ENCODE data around the gene LASP1.
A peak's percentile ranks its signal among the peaks of the same experiment; 100 is the strongest.

Gene LASP1

DNA sequence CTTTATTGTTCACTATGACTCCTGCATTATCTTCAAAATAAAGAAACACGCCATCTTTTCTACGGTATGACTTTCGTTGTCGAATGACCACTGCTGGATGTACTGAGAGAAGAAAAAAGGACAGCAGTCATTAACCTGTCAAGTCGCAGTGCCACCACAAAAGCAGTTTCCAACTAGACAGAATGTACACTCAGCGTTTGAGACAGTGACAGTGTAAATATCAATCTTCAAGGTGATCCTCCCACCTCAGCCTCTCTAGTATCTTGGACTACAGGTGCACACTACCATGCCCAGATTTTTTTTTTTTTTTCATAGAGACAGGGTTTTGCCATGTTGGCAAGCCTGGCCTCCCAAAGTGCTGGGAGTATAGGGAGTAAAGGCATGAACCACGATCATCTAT lies 19.5 kb upstream of the LASP1 start:
- ATAC-seq (ENCODE audit: insufficient read depth, low read depth): no peak
- peaks cover 41% of the 10 kb centered on the region for H3K4me1 ChIP-seq (ENCODE audit: insufficient read depth, low read length)
- H3K79me2 ChIP-seq (ENCODE audit: insufficient read depth, low read length): peaks cover 42% of the 10 kb centered on the region
- peak overlapping the region; percentile 86; the same call in 1 of the 2 replicates for H3K4me2 ChIP-seq (ENCODE audit: insufficient read depth, low read length)
- no peaks in the 10 kb centered on the region for H3K27me3 ChIP-seq (ENCODE audit: insufficient read depth, low read length, poor library complexity)
- H3K9ac ChIP-seq (ENCODE audit: low read depth, low read length): no peak overlapping the region; the same call in 1 of the 2 replicates
- no peak overlapping the region for H3K27ac ChIP-seq (ENCODE audit: low read length)
- peaks cover 62% of the 10 kb centered on the region for H3K36me3 ChIP-seq (ENCODE audit: insufficient read depth, low read length)
- no peak overlapping the region for H2AFZ ChIP-seq (ENCODE audit: low read depth, low read length)
- TF ChIP-seq, protein P1, sequence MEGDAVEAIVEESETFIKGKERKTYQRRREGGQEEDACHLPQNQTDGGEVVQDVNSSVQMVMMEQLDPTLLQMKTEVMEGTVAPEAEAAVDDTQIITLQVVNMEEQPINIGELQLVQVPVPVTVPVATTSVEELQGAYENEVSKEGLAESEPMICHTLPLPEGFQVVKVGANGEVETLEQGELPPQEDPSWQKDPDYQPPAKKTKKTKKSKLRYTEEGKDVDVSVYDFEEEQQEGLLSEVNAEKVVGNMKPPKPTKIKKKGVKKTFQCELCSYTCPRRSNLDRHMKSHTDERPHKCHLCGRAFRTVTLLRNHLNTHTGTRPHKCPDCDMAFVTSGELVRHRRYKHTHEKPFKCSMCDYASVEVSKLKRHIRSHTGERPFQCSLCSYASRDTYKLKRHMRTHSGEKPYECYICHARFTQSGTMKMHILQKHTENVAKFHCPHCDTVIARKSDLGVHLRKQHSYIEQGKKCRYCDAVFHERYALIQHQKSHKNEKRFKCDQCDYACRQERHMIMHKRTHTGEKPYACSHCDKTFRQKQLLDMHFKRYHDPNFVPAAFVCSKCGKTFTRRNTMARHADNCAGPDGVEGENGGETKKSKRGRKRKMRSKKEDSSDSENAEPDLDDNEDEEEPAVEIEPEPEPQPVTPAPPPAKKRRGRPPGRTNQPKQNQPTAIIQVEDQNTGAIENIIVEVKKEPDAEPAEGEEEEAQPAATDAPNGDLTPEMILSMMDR (IDR thresholded peaks at IDR 0.05; ENCODE audit: borderline replicate concordance, extremely low read depth, low read length, poor library complexity, severe bottlenecking): no peak
- TF ChIP-seq EZH2 (IDR thresholded peaks at IDR 0.05; ENCODE audit: borderline replicate concordance, low read depth, low read length, severe bottlenecking): no peak
- no peaks in the 10 kb centered on the region for H3K9me3 ChIP-seq (ENCODE audit: insufficient read depth, low read length, severe bottlenecking)
- no peak overlapping the region for H3K4me3 ChIP-seq (ENCODE audit: low read depth in 1 of 2, low read length in 2 of 2)
- DNase-seq: no peak
- peaks cover 52% of the 10 kb centered on the region for H4K20me1 ChIP-seq (ENCODE audit: insufficient read depth, low read length)

DNA sequence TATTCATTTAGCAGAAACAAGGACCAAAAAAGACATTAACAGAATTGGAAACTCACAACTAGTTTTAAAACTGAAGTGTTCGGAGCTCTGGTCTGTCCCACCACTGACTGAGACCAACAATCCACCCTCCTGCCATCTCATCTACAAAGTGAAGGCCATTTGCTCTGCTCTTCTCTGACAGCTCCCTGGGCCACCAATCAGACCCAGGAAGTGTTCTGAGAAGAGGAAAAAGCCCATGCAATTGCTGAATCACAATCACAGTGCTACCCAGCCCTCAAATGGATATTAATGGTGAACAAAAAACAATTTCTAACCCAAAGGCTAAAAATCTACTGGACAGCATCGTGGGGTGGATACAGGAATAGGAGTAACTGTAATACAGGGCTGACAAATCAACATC lies 18.4 kb upstream of the LASP1 start:
- peaks cover 62% of the 10 kb centered on the region for H3K36me3 ChIP-seq (ENCODE audit: insufficient read depth, low read length)
- H3K79me2 ChIP-seq (ENCODE audit: insufficient read depth, low read length): peaks cover 42% of the 10 kb centered on the region
- peaks cover 41% of the 10 kb centered on the region for H3K4me1 ChIP-seq (ENCODE audit: insufficient read depth, low read length)
- no peaks in the 10 kb centered on the region for H3K9me3 ChIP-seq (ENCODE audit: insufficient read depth, low read length, severe bottlenecking)
- no peaks in the 10 kb centered on the region for H3K27me3 ChIP-seq (ENCODE audit: insufficient read depth, low read length, poor library complexity)
- H3K27ac ChIP-seq (ENCODE audit: low read length): peak overlapping the region; percentile 38; the same call in 1 of the 2 replicates
- no peak for DNase-seq
- no peak for ATAC-seq (ENCODE audit: insufficient read depth, low read depth)
- peaks cover 52% of the 10 kb centered on the region for H4K20me1 ChIP-seq (ENCODE audit: insufficient read depth, low read length)
- peak overlapping the region; percentile 61 to 75; a peak in 3 of 4 replicates for H3K4me3 ChIP-seq (ENCODE audit: low read depth in 1 of 2, low read length in 2 of 2)
- H3K9ac ChIP-seq (ENCODE audit: low read depth, low read length): peak overlapping the region; percentile 68
- H2AFZ ChIP-seq (ENCODE audit: low read depth, low read length): no peak overlapping the region
- no peak for TF ChIP-seq EZH2 (IDR thresholded peaks at IDR 0.05; ENCODE audit: borderline replicate concordance, low read depth, low read length, severe bottlenecking)
- TF ChIP-seq, protein P1 (IDR thresholded peaks at IDR 0.05; ENCODE audit: borderline replicate concordance, extremely low read depth, low read length, poor library complexity, severe bottlenecking): no peak
- H3K4me2 ChIP-seq (ENCODE audit: insufficient read depth, low read length): peak overlapping the region; percentile 86

DNA sequence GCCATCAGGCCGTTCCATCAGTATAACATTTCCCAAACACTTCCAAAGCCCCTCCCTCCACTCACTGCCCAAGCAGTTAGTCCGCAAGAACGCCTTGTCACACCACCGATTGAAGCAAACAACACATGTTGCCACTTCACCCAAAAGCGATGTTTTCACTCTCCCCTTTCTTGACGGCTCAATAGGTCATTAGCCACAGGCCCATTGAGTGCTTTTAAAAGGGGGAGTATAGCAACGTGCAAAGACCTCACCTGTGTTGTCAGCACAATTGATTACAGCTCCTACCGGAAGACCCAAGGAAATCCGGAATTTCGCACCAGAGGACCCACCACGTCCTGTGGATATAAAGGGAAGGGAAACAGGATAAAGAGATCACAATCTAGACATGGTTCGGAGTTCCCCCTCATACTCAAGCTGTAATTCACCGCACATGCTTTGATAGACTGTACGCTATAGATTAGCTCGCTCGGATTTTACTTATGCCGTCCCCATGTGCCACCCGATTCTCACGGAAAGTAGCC lies 17.0 kb upstream of the LASP1 start:
- TF ChIP-seq, protein P1 (IDR thresholded peaks at IDR 0.05; ENCODE audit: borderline replicate concordance, extremely low read depth, low read length, poor library complexity, severe bottlenecking): no peak
- TF ChIP-seq EZH2 (IDR thresholded peaks at IDR 0.05; ENCODE audit: borderline replicate concordance, low read depth, low read length, severe bottlenecking): no peak
- H3K27me3 ChIP-seq (ENCODE audit: insufficient read depth, low read length, poor library complexity): no peaks in the 10 kb centered on the region
- H4K20me1 ChIP-seq (ENCODE audit: insufficient read depth, low read length): peaks cover 51% of the 10 kb centered on the region
- peaks cover 56% of the 10 kb centered on the region for H3K36me3 ChIP-seq (ENCODE audit: insufficient read depth, low read length)
- peaks cover 41% of the 10 kb centered on the region for H3K4me1 ChIP-seq (ENCODE audit: insufficient read depth, low read length)
- peak overlapping the region; percentile 75; the same call in 1 of the 2 replicates for H2AFZ ChIP-seq (ENCODE audit: low read depth, low read length)
- H3K79me2 ChIP-seq (ENCODE audit: insufficient read depth, low read length): peaks cover 42% of the 10 kb centered on the region
- DNase-seq: no peak
- peak overlapping the region; percentile 97 for H3K27ac ChIP-seq (ENCODE audit: low read length)
- ATAC-seq (ENCODE audit: insufficient read depth, low read depth): peak; percentile 4; the same call in 1 of the 3 replicates
- H3K9ac ChIP-seq (ENCODE audit: low read depth, low read length): peak overlapping the region; percentile 68
- no peaks in the 10 kb centered on the region for H3K9me3 ChIP-seq (ENCODE audit: insufficient read depth, low read length, severe bottlenecking)
- peak overlapping the region; percentile 86 for H3K4me2 ChIP-seq (ENCODE audit: insufficient read depth, low read length)
- H3K4me3 ChIP-seq (ENCODE audit: low read depth in 1 of 2, low read length in 2 of 2): peak overlapping the region; percentile 61 to 75

Data from DND-41 (cell line).